Measurements from ENCODE around the gene CMSS1. TPM values are rescaled to one million over a fixed set of nuclear protein-coding genes. Genes with fewer than 3 reads are reported as not detected.

CMSS1 gene
- total RNA-seq, 4 donors from 2014 or later = 1.8 to 41.2 (median 17.0) TPM

- no peak for DNase-seq
- Histone ChIP-seq H3K4me3 (no peak overlapping the region), H3K9me3 (no peaks in the 10 kb centered on the region), H3K4me1 (no peaks in the 10 kb centered on the region), H3K27ac (no peak overlapping the region), H3K27me3 (no peaks in the 10 kb centered on the region), H3K36me3 (no peaks in the 10 kb centered on the region)
- intact Hi-C loops (cut with DNase I; ENCODE audit: low total_unique reads) = no loop called here
- TF ChIP-seq POLR2A (IDR thresholded peaks at IDR 0.05) = no peak
- TF ChIP-seq, protein P1, sequence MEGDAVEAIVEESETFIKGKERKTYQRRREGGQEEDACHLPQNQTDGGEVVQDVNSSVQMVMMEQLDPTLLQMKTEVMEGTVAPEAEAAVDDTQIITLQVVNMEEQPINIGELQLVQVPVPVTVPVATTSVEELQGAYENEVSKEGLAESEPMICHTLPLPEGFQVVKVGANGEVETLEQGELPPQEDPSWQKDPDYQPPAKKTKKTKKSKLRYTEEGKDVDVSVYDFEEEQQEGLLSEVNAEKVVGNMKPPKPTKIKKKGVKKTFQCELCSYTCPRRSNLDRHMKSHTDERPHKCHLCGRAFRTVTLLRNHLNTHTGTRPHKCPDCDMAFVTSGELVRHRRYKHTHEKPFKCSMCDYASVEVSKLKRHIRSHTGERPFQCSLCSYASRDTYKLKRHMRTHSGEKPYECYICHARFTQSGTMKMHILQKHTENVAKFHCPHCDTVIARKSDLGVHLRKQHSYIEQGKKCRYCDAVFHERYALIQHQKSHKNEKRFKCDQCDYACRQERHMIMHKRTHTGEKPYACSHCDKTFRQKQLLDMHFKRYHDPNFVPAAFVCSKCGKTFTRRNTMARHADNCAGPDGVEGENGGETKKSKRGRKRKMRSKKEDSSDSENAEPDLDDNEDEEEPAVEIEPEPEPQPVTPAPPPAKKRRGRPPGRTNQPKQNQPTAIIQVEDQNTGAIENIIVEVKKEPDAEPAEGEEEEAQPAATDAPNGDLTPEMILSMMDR (IDR thresholded peaks at IDR 0.05) = no peak
Observed at GRCh38 chr3:99971761-99972160, 154.1 kb downstream of the CMSS1 start.

- DNase-seq = no peak
- no peak overlapping the region for H3K27ac ChIP-seq
- no peaks in the 10 kb centered on the region for H3K27me3 ChIP-seq
- TF ChIP-seq POLR2A (IDR thresholded peaks at IDR 0.05) = no peak
- TF ChIP-seq, protein P1 (IDR thresholded peaks at IDR 0.05) = no peak
- H3K4me3 ChIP-seq = no peak overlapping the region
- intact Hi-C loops (cut with DNase I; ENCODE audit: low total_unique reads) = no loop called here
- no peaks in the 10 kb centered on the region for H3K9me3 ChIP-seq
- no peaks in the 10 kb centered on the region for H3K4me1 ChIP-seq
- no peaks in the 10 kb centered on the region for H3K36me3 ChIP-seq
Observed at GRCh38 chr3:99972380-99973104, 154.9 kb downstream of the CMSS1 start.

DNA sequence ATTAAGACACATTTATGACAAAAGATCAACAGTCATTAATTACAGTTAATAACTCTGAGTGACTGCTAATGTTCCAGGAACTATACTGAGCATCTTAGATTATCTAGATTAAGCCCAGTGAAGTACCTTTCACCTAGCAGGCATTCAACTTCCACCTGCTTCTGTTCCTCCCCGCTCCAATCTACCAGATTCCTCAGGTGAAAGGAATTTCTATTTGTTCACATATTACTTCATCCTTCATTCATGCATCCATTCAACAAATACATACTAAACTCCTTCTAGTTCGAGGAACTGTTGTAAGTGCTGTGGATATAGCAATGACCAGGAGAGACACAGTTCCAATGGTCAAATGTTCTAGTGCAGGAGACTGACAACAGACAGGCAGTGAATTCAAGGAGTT lies 157.3 kb downstream of the CMSS1 start:
- intact Hi-C loops (cut with DNase I; ENCODE audit: low total_unique reads) = no loop called here
- H3K27me3 ChIP-seq = no peaks in the 10 kb centered on the region
- H3K4me3 ChIP-seq = no peak overlapping the region
- no peaks in the 10 kb centered on the region for H3K36me3 ChIP-seq
- DNase-seq = no peak
- TF ChIP-seq POLR2A (IDR thresholded peaks at IDR 0.05) = no peak
- TF ChIP-seq, protein P1 (IDR thresholded peaks at IDR 0.05) = no peak
- no peaks in the 10 kb centered on the region for H3K9me3 ChIP-seq
- no peak overlapping the region for H3K27ac ChIP-seq
- H3K4me1 ChIP-seq = no peaks in the 10 kb centered on the region

DNA sequence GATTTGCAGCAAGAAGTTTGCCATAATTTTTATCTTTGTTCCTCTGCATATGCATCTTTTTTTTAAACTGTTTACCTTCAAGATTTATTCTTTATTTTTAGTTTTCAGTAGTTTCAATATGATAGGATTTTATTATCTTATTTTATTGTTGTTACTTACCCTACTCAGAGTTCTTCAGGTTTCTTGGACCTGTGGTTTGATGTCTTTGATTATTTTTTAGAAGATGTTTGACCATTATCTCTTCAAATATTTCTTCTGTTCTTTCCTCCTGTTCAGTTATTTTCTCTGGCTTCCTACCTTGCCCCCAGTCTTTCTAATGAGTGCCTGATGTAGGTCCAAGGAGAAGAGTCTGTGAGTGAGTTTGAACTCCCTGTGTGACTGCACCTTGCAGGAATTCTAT lies 158.9 kb downstream of the CMSS1 start:
- no peak overlapping the region for H3K27ac ChIP-seq
- intact Hi-C loops (cut with DNase I; ENCODE audit: low total_unique reads) = no loop called here

GRCh38 chr3:99978221-99978620 lies 160.6 kb downstream of the CMSS1 start:
- intact Hi-C loops (cut with DNase I; ENCODE audit: low total_unique reads) = no loop called here
- no peaks in the 10 kb centered on the region for H3K36me3 ChIP-seq
- H3K27me3 ChIP-seq = no peaks in the 10 kb centered on the region
- H3K4me1 ChIP-seq = no peaks in the 10 kb centered on the region
- TF ChIP-seq, protein P1 (IDR thresholded peaks at IDR 0.05) = no peak
- TF ChIP-seq POLR2A (IDR thresholded peaks at IDR 0.05) = no peak
- no peak overlapping the region for H3K27ac ChIP-seq
- DNase-seq = no peak
- no peaks in the 10 kb centered on the region for H3K9me3 ChIP-seq
- H3K4me3 ChIP-seq = no peak overlapping the region

More for the DNA sequence above, 158.9 kb downstream of the CMSS1 start:
- DNase-seq = no peak
- Histone ChIP-seq H3K27me3 (no peaks in the 10 kb centered on the region), H3K36me3 (no peaks in the 10 kb centered on the region), H3K9me3 (no peaks in the 10 kb centered on the region), H3K4me1 (no peaks in the 10 kb centered on the region), H3K4me3 (no peak overlapping the region)
- no peak for TF ChIP-seq POLR2A (IDR thresholded peaks at IDR 0.05)
- TF ChIP-seq, protein P1 (IDR thresholded peaks at IDR 0.05) = no peak

All from uterus (tissue), 4 donors.